Measurements from ENCODE around the gene ITGB6.

GRCh38 chr2:160141419-160141818 lies 58.7 kb downstream of the ITGB6 start:
- TF ChIP-seq CTCF (IDR thresholded peaks at IDR 0.05) (no peak), EZH2phosphoT487 (IDR thresholded peaks at IDR 0.05) (no peak), EZH2 (IDR thresholded peaks at IDR 0.05) (no peak)

Measured in neural progenitor cell (in vitro differentiated cells).